Esophagus (tissue), 2 donors: ENCODE measurements around the gene GALK1. TPM values are rescaled to one million over a fixed set of nuclear protein-coding genes. Genes with fewer than 3 reads are reported as not detected.

Experiments
- H3K27ac ChIP-seq, 2 donors: one replicate each; pipeline ENCODE4 v1.5.1; 2013; ENCODE audit warnings: low read depth in 2 of 2, mild to moderate bottlenecking in 2 of 2, inconsistent platforms in 1 of 2, low read length in 1 of 2, moderate library complexity in 1 of 2
- H3K27me3 ChIP-seq, 2 donors: one replicate each; pipeline ENCODE4 v1.6.1; 2013; ENCODE audit warnings: low read length in 2 of 2, control low read depth in 1 of 2, mild to moderate bottlenecking in 1 of 2; ENCODE audit not compliant: insufficient read depth in 2 of 2, control insufficient read depth in 1 of 2
- H3K36me3 ChIP-seq, 2 donors: one replicate each; pipeline ENCODE4 v1.6.1; 2013; ENCODE audit warnings: low read length in 1 of 2; ENCODE audit not compliant: control insufficient read depth in 2 of 2, insufficient read depth in 2 of 2
- H3K4me1 ChIP-seq, 2 donors: one replicate each; pipeline ENCODE4 v1.6.1; 2013; ENCODE audit warnings: low read length in 1 of 2; ENCODE audit not compliant: control insufficient read depth in 2 of 2, insufficient read depth in 2 of 2
- H3K4me3 ChIP-seq, 2 donors: one replicate each; pipeline ENCODE4 v1.5.1; 2013; ENCODE audit warnings: low read length in 2 of 2, mild to moderate bottlenecking in 2 of 2, low read depth in 1 of 2, moderate library complexity in 1 of 2
- H3K9me3 ChIP-seq, 2 donors: one replicate each; pipeline ENCODE4 v1.6.1; 2013; ENCODE audit warnings: mild to moderate bottlenecking in 2 of 2, low read depth in 1 of 2, low read length in 1 of 2, moderate library complexity in 1 of 2; ENCODE audit not compliant: control insufficient read depth in 2 of 2, insufficient read depth in 1 of 2
- WGBS, 2 donors: extraction: QIAGEN DNeasy Blood & Tissue Kit; methylation state at CpG; one replicate each; pipeline ENCODE4 v1.1.7; 2013; 5-methylcytosine and 5-hydroxymethylcytosine counted together
- polyA plus RNA-seq, 2 donors: library from polyadenylated mRNA; stranded (reverse); fragments of 200-250 nt; gene quantifications; one replicate each; pipeline ENCODE4 v1.2.3, GENCODE V29; 2013
- donor health status: healthy with polysubstance abuse.
- donor health status: Bipolar disorder and iron deficiency.

GALK1 gene
- polyA plus RNA-seq, 2 donors, result 27.9 to 29.5 TPM

GRCh38 chr17:75740631-75741077 is 24.3 kb downstream of the GALK1 start:
- H3K4me3 ChIP-seq, result no peak overlapping the region
- H3K36me3 ChIP-seq, result peaks cover 8 to 58% of the 10 kb centered on the region in 2 donors
- WGBS, 2 donors, result 80 to 83% methylated on average over 17 of the region's 17 CpGs
- H3K27me3 ChIP-seq, result no peaks in the 10 kb centered on the region
- no peaks in the 10 kb centered on the region for H3K4me1 ChIP-seq
- H3K27ac ChIP-seq, result no peak overlapping the region
- peaks cover 0 to 2% of the 10 kb centered on the region in 2 donors for H3K9me3 ChIP-seq

GRCh38 chr17:75740215-75740614 is 24.8 kb downstream of the GALK1 start:
- H3K9me3 ChIP-seq, result peaks cover 0 to 2% of the 10 kb centered on the region in 2 donors
- peaks cover 8 to 59% of the 10 kb centered on the region in 2 donors for H3K36me3 ChIP-seq
- H3K27ac ChIP-seq, result no peak overlapping the region
- H3K4me1 ChIP-seq, result no peaks in the 10 kb centered on the region
- no peak overlapping the region for H3K4me3 ChIP-seq
- WGBS, 2 donors, result 91 to 92% methylated on average over 17 of the region's 17 CpGs
- H3K27me3 ChIP-seq, result no peaks in the 10 kb centered on the region

GRCh38 chr17:75739801-75740200 is 25.2 kb downstream of the GALK1 start:
- H3K36me3 ChIP-seq, result peaks cover 8 to 59% of the 10 kb centered on the region in 2 donors

GRCh38 chr17:75739174-75739573 is 25.8 kb downstream of the GALK1 start:
- Histone ChIP-seq H3K27me3 (no peaks in the 10 kb centered on the region), H3K4me1 (no peaks in the 10 kb centered on the region), H3K36me3 (peaks cover 8 to 61% of the 10 kb centered on the region in 2 donors), H3K9me3 (peaks cover 0 to 2% of the 10 kb centered on the region in 2 donors), H3K27ac (no peak overlapping the region), H3K4me3 (no peak overlapping the region)
- 93 to 95% methylated on average over 7 of the region's 7 CpGs for WGBS, 2 donors

More at GRCh38 chr17:75739801-75740200, 25.2 kb downstream of the GALK1 start:
- H3K27ac ChIP-seq, result no peak overlapping the region
- no peaks in the 10 kb centered on the region for H3K27me3 ChIP-seq
- no peaks in the 10 kb centered on the region for H3K4me1 ChIP-seq
- H3K9me3 ChIP-seq, result peaks cover 0 to 2% of the 10 kb centered on the region in 2 donors
- H3K4me3 ChIP-seq, result no peak overlapping the region
- 87 to 89% methylated on average over 14 of the region's 14 CpGs for WGBS, 2 donors

GRCh38 chr17:75738218-75738802 is 26.7 kb downstream of the GALK1 start:
- H3K4me3 ChIP-seq, result no peak overlapping the region
- H3K27ac ChIP-seq, result no peak overlapping the region
- 64 to 67% methylated on average over 14 of the region's 14 CpGs for WGBS, 2 donors
- H3K4me1 ChIP-seq, result no peaks in the 10 kb centered on the region
- no peaks in the 10 kb centered on the region for H3K27me3 ChIP-seq
- H3K9me3 ChIP-seq, result peaks cover 0 to 2% of the 10 kb centered on the region in 2 donors
- peaks cover 8 to 62% of the 10 kb centered on the region in 2 donors for H3K36me3 ChIP-seq

GRCh38 chr17:75737133-75737962 is 27.6 kb downstream of the GALK1 start:
- H3K4me1 ChIP-seq, result no peaks in the 10 kb centered on the region
- H3K36me3 ChIP-seq, result peaks cover 4 to 60% of the 10 kb centered on the region in 2 donors
- 83 to 85% methylated on average over 19 to 20 of the region's 20 CpGs for WGBS, 2 donors
- no peaks in the 10 kb centered on the region for H3K27me3 ChIP-seq
- no peak overlapping the region for H3K4me3 ChIP-seq
- H3K9me3 ChIP-seq, result peaks cover 0 to 2% of the 10 kb centered on the region in 2 donors
- no peak overlapping the region for H3K27ac ChIP-seq

- 87 to 90% methylated on average over 26 of the region's 26 CpGs for WGBS, 2 donors
- H3K9me3 ChIP-seq, result peaks cover 0 to 2% of the 10 kb centered on the region in 2 donors
- no peaks in the 10 kb centered on the region for H3K4me1 ChIP-seq
- H3K27me3 ChIP-seq, result no peaks in the 10 kb centered on the region
- no peak overlapping the region for H3K4me3 ChIP-seq
- H3K27ac ChIP-seq, result no peak overlapping the region
- peaks cover 6 to 63% of the 10 kb centered on the region in 2 donors for H3K36me3 ChIP-seq
Measured at GRCh38 chr17:75736173-75736835, 28.7 kb downstream of the GALK1 start.

- Histone ChIP-seq H3K36me3 (peaks cover 9 to 62% of the 10 kb centered on the region in 2 donors), H3K27ac (no peak overlapping the region)
- WGBS, 2 donors, result 77 to 78% methylated on average over 4 of the region's 4 CpGs
Measured at GRCh38 chr17:75734674-75735294, 30.2 kb downstream of the GALK1 start.

GRCh38 chr17:75733471-75733870 is 31.5 kb downstream of the GALK1 start:
- 91 to 93% methylated on average over 18 of the region's 18 CpGs for WGBS, 2 donors
- Histone ChIP-seq H3K27me3 (no peaks in the 10 kb centered on the region), H3K9me3 (no peaks in the 10 kb centered on the region), H3K4me3 (no peak overlapping the region), H3K36me3 (peaks cover 9 to 58% of the 10 kb centered on the region in 2 donors), H3K4me1 (no peaks in the 10 kb centered on the region), H3K27ac (no peak overlapping the region)

More at GRCh38 chr17:75734674-75735294, 30.2 kb downstream of the GALK1 start:
- no peaks in the 10 kb centered on the region for H3K4me1 ChIP-seq
- H3K4me3 ChIP-seq, result no peak overlapping the region
- no peaks in the 10 kb centered on the region for H3K27me3 ChIP-seq
- peaks cover 0 to 2% of the 10 kb centered on the region in 2 donors for H3K9me3 ChIP-seq
